ENCODE results near the gene EXOC1. TPM values are rescaled to one million over a fixed set of nuclear protein-coding genes. Genes with fewer than 3 reads are reported as not detected.

Gene EXOC1
- total and polyA plus RNA-seq, 11 donors = 11.0 to 27.7 (median 21.4) TPM

DNA sequence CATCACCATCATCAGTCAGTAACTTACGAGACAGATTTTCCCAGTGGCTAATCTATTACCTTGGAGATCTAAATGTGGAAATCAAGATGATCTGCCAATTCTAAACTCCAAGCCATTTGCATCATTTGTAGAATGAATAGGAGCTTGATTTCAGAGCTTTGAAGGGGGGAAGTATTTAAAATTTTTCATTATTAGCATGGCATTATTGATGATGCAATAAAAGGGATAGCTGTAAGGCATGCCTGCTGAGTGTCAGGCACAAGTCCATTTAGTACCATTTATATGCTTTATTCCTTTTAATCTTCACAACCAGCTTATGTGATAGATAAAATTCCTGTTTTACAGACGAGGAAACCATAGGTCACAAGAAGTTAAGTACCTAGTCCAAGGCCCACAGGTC is 28.6 kb upstream of the EXOC1 start:
- TF ChIP-seq CTCF (IDR thresholded peaks at IDR 0.05) (no peak), POLR2A (IDR thresholded peaks at IDR 0.05) (no peak)
- H3K27me3 ChIP-seq = peaks cover 0 to 14% (median 5%) of the 10 kb centered on the region in 9 donors
- 48 to 54% (median 51%) methylated on average over 2 of the region's 2 CpGs for WGBS, 4 donors
- H3K27ac ChIP-seq = no peak overlapping the region
- DNase-seq (no peak), ATAC-seq (no peak)
- no peaks in the 10 kb centered on the region for H3K36me3 ChIP-seq
- H3K4me1 ChIP-seq = peaks cover 0 to 2% (median 0%) of the 10 kb centered on the region in 12 donors
- H3K4me3 ChIP-seq = no peak overlapping the region
- intact Hi-C loops (cut with DNase I) = no loop called here
- no peaks in the 10 kb centered on the region for H3K9me3 ChIP-seq

- Histone ChIP-seq H3K4me1 (no peaks in the 10 kb centered on the region), H3K4me3 (no peak overlapping the region), H3K27me3 (peaks cover 0 to 17% (median 0%) of the 10 kb centered on the region in 9 donors), H3K36me3 (no peaks in the 10 kb centered on the region), H3K27ac (no peak overlapping the region), H3K9me3 (no peaks in the 10 kb centered on the region)
- TF ChIP-seq POLR2A (IDR thresholded peaks at IDR 0.05) (no peak), CTCF (IDR thresholded peaks at IDR 0.05) (no peak)
- no peak for ATAC-seq
- no peak for DNase-seq
- intact Hi-C loops (cut with DNase I) = no loop called here
Measured at GRCh38 chr4:55826986-55827385, 26.5 kb upstream of the EXOC1 start.

DNA sequence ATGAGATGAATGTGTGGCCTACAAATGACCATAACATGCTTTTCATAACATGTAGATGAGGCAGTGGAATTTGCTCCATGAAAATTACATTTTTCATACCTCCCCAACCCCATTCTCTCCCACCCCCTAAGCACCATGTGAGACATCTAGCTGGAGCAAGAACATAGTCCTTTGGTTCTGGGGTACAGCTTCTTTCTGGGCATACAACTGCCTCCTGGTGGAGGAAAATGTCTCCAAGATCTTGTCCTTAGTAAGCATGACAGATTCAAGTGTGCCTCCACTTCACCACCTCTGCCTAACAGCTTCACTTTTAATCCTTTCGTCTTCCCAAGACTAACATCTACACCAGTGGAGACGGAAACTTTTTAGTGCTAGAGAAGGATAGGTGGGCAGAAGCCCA is 25.9 kb upstream of the EXOC1 start:
- Histone ChIP-seq H3K27ac (no peak overlapping the region), H3K27me3 (peaks cover 0 to 18% (median 0%) of the 10 kb centered on the region in 9 donors), H3K4me1 (no peaks in the 10 kb centered on the region), H3K36me3 (no peaks in the 10 kb centered on the region), H3K4me3 (no peak overlapping the region), H3K9me3 (no peaks in the 10 kb centered on the region)
- WGBS, 4 donors = 40 to 68% (median 63%) methylated on average over 2 of the region's 2 CpGs
- DNase-seq (no peak), ATAC-seq (no peak)
- no peak for TF ChIP-seq CTCF (IDR thresholded peaks at IDR 0.05)
- TF ChIP-seq POLR2A (IDR thresholded peaks at IDR 0.05) = no peak
- intact Hi-C loops (cut with DNase I) = no loop called here

DNA sequence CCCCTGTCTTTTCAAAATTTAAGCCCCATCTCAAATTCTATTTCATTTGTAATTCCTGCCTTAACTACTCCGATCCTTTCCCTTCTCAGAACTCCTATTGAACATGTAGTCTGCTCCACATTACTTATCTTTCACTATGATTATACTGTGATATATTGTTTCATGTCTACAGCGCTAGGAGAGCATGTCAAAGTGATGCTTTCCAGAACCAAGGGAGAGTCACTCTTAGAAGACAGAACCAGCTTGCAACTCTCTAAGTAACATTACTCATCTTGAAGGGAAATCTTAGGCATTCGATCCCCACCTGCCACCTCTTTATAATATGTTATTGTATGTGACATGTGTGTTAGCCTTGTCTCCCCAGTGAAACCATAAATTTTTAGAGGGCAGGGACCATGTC is 23.4 kb upstream of the EXOC1 start:
- 57 to 75% (median 61%) methylated on average over 3 of the region's 3 CpGs for WGBS, 4 donors
- no peak overlapping the region for H3K27ac ChIP-seq
- ATAC-seq (no peak), DNase-seq (no peak)
- no peak for TF ChIP-seq CTCF (IDR thresholded peaks at IDR 0.05)
- TF ChIP-seq POLR2A (IDR thresholded peaks at IDR 0.05) = no peak
- no peaks in the 10 kb centered on the region for H3K9me3 ChIP-seq
- H3K36me3 ChIP-seq = no peaks in the 10 kb centered on the region
- H3K4me1 ChIP-seq = no peaks in the 10 kb centered on the region
- peaks cover 0 to 18% (median 0%) of the 10 kb centered on the region in 9 donors for H3K27me3 ChIP-seq
- intact Hi-C loops (cut with DNase I) = no loop called here
- H3K4me3 ChIP-seq = no peak overlapping the region
